AG04449 (cell line): Measurements from ENCODE around the gene SNORC.

Experiments used
- CTCF ChIA-PET: fragments of 350-600 bp; formaldehyde crosslinking; extraction: SDS; loops from one replicate; lab custom pipeline; 2021; ENCODE audit warnings: antibody characterized with exemption; lab: Yijun Ruan, JAX
- POLR2A ChIA-PET: fragments of 400-600, 350-600 bp; formaldehyde crosslinking; extraction: SDS; loops from one replicate; lab custom pipeline; 2020; ENCODE audit warnings: antibody characterized with exemption, inconsistent platforms; lab: Yijun Ruan, JAX
- DNase-seq: peaks from one replicate; pipeline ENCODE4 v3.0.0-alpha.2; 2010; ENCODE audit warnings: low read depth, low spot score
- H3K4me3 ChIP-seq: 2 replicates; pipeline ENCODE4 v1.5.1; 2011; ENCODE audit warnings: low read depth, mild to moderate bottlenecking, control low read depth, low read length
- TF ChIP-seq, protein P1 (sequence below): IDR thresholded peaks from one replicate; pipeline ENCODE4 v1.5.1; 2011; ENCODE audit warnings: mild to moderate bottlenecking, moderate library complexity, low read length, control low read depth, inconsistent platforms; ENCODE audit not compliant: insufficient read depth; ENCODE audit errors: missing control alignments

Gene SNORC

DNA sequence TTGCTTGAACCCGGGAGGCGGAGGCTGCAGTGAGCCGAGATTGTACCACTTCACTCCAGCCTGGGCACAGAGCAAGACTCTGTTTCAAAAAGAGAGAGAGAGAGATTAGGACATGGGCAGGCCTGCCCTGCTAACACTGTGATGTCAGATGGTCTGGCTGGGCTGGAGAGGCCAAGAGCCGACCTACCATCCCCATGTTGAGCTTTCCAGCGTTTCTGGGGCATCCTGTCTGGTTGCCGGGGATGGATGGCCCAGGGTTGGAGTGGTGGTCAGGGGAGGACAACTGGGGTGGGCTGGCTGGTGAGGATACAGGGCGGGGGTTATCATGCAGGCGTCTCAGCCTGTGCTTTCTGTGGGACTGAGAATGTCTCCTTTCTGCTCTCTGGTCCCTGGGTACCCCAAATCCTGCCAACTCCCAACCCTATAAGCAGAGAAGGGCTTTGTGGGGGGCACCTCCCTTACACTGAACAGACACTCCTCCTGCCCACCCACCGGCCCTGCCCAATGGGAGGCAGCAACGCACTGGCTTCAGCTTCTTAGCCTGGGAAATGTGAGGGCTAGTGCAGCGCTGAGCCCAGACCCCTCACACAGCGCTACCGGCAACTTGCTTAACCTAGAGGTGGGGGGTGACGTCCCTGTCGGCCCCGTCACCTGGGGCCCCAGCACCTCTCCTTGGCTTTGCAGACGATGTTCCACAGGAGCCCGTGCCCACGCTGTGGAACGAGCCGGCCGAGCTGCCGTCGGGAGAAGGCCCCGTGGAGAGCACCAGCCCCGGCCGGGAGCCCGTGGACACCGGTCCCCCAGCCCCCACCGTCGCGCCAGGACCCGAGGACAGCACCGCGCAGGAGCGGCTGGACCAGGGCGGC is 5.4 kb downstream of the SNORC start:
- DNase-seq, result no peak
- CTCF ChIA-PET, result interaction anchor here (0.6 kb wide), 1 partner anchor 179 kb away, joined by 3 read pairs; no protein-coding TSS in a partner anchor
- TF ChIP-seq, protein P1, sequence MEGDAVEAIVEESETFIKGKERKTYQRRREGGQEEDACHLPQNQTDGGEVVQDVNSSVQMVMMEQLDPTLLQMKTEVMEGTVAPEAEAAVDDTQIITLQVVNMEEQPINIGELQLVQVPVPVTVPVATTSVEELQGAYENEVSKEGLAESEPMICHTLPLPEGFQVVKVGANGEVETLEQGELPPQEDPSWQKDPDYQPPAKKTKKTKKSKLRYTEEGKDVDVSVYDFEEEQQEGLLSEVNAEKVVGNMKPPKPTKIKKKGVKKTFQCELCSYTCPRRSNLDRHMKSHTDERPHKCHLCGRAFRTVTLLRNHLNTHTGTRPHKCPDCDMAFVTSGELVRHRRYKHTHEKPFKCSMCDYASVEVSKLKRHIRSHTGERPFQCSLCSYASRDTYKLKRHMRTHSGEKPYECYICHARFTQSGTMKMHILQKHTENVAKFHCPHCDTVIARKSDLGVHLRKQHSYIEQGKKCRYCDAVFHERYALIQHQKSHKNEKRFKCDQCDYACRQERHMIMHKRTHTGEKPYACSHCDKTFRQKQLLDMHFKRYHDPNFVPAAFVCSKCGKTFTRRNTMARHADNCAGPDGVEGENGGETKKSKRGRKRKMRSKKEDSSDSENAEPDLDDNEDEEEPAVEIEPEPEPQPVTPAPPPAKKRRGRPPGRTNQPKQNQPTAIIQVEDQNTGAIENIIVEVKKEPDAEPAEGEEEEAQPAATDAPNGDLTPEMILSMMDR, result no peak
- no peak overlapping the region for H3K4me3 ChIP-seq
- POLR2A ChIA-PET, result no interaction called here

DNA sequence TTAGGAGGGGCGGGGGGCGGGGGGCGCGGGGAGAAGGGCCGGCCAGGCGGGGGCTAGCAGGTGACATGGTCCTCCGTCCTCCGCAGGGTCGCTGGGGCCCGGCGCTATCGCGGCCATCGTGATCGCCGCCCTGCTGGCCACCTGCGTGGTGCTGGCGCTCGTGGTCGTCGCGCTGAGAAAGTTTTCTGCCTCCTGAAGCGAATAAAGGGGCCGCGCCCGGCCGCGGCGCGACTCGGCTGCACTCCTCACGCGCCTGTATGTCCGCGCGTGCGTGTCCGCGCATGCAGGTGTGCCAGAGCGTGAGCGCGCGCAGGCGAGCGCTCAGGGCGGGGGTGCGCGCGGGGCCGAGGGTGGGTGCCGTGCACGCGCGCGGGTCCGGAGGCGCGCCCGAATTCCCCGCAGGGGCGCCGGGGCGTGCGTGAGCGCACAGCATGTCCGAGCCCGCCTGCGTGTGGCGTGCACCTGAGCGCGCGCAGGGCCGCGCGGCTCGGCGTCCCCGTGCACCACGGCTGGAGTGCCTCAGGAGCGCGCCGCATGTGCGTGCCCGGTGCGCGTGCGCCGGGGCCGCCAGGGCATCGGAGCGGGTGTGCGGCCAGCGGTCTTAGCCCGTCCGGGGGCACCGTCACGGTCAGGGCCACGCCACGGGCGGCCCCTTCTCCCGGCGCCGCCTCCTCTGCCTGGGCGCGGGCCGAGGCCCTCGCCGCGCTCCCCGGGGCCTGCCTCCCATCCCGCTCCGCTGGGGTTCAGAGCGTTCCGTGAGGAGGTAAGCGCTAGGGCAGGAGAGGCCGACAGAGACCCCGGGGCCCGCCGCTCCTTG is 6.3 kb downstream of the SNORC start:
- peak overlapping the region; percentile 43 for H3K4me3 ChIP-seq
- POLR2A ChIA-PET, result no interaction called here
- CTCF ChIA-PET, result interaction anchor here (0.6 to 1.3 kb wide), 2 partner anchors 178 kb away, joined by 3 read pairs; no protein-coding TSS in a partner anchor
- DNase-seq, result no peak
- TF ChIP-seq, protein P1, result no peak

DNA sequence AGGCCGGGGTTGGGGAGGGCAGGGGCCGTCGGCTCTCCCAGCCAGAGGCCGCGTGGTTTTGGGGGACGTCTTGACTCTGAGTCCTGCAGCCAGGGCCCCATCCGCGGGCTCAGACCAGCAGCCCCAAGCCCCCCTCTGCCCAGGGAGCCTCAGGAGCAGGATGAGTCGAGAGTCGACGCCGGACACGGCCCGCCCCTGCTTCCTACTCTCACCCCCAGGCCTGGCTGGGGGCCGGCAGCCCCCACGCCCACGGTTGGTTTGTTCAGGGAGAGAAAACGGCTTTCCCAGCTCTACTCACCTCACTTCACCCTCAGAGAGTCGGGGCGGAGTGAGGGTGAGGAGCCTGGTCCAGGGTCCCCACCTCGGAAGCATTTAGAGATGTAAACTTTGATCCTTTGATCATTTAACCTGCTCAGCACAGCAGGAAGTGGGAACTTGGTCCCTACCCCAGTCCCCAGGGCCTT is 6.9 kb downstream of the SNORC start:
- POLR2A ChIA-PET, result no interaction called here
- no peak overlapping the region; the same call in 1 of the 2 replicates for H3K4me3 ChIP-seq
- DNase-seq, result no peak
- TF ChIP-seq, protein P1, result no peak
- CTCF ChIA-PET, result interaction anchor here (1.3 kb wide), 1 partner anchor 178 kb away, joined by 3 read pairs; no protein-coding TSS in a partner anchor

DNA sequence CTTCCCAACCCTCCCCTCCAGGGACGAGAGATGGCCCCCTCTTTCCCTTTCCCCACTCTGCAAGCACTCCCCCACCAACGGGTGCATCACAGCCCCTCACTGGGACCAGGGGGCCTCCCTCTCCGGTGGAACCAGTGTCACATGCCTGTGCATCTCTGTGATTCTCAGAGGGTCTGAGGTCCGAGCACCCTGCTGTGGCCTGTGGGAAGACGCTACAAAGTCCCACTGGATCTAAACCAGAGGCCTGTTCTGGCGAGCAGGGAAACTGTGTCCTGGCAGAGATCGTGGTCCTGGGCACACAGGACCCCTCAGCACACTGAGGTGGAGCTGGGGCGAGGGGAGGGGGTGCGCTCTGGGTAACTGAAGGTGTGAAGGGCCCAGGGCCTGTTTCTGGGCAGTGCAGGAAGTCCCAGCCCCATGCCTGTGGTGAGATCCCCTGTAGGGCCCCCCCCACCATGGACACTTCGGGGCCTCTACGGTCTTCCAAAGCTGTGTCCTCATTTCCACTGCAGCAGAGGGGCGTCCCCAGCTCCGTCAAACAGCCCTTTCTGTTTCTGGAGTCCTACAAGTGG is 8.0 kb downstream of the SNORC start:
- no peak overlapping the region for H3K4me3 ChIP-seq
- DNase-seq, result no peak
- TF ChIP-seq, protein P1, result no peak
- ChIA-PET POLR2A (no interaction called here), CTCF (interaction anchor here (1.3 kb wide), 1 partner anchor 177 kb away, joined by 3 read pairs; no protein-coding TSS in a partner anchor)

DNA sequence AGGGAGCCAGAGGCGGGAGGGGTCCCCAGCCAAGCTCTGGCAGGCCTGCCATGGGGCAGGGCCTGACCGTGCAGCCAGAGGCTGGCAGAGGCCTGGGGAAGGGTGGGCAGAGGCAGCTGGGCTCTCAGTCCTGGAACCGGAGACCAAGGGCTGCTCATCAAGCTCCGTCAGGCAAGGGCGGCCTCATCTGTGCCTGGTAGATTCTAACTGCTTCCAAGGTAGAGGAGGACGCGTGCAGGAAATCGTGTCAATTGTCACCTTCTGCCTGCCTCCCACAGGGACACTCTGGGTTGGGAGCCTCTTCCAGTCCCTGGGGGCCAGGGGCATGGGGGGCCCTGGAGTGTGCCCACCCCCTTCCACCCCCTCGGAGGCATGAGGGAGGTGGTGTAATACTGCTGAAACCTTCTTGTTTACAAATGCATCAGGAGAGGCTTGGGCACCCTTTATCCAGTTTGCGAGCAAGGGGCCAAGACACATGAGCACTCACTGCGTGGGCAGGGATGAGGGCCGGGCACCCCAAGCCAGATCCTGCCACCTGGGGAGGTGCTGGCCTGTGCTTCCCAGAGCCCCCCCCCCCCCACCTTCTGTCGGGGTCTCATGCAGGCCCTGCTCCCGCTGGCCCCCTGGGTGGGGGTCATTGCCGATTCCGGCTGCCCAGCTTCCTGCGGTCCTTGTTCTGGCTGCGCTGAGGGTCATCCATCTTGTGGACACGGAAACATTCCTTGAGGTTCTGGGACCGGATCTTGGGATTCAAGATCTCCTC is 9.0 kb downstream of the SNORC start:
- POLR2A ChIA-PET, result no interaction called here

More for the DNA sequence above, 9.0 kb downstream of the SNORC start:
- no peak for DNase-seq
- TF ChIP-seq, protein P1, result no peak
- CTCF ChIA-PET, result no interaction called here
- no peak overlapping the region for H3K4me3 ChIP-seq
